Endothelial cell of umbilical vein (primary cell): Measurements from ENCODE around the gene CHP1. TPM values are rescaled to one million over a fixed set of nuclear protein-coding genes. Genes with fewer than 3 reads are reported as not detected.

Experiments
- BruUV-seq: library from RNA; stranded (reverse); fragments of 400-500 nt; replicated peaks from 2 replicates; lab custom pipeline; 2021; lab: Mats Ljungman, UMichigan
- CTCF ChIA-PET: fragments of 300-600, 350-600 bp; sonication (Branson Sonifier 250); formaldehyde crosslinking; loops from one replicate; lab custom pipeline; 2021; ENCODE audit warnings: antibody characterized with exemption, inconsistent platforms; lab: Charles Lee
- POLR2A ChIA-PET: fragments of 300-600, 350-600 bp; sonication (Branson Sonifier 250); formaldehyde crosslinking; loops from one replicate; lab custom pipeline; 2021; ENCODE audit warnings: antibody characterized with exemption, inconsistent platforms; lab: Charles Lee
- DNase-seq: peaks from one replicate; pipeline ENCODE4 v3.0.0-alpha.2; 2011; ENCODE audit warnings: low read depth, low spot score
- FAIRE-seq: peaks from 2 replicates; lab custom pipeline; 2011; peaks lifted over from hg19 to GRCh38; lab: Jason Lieb, UNC
- H2AFZ ChIP-seq: 2 replicates; pipeline ENCODE4 v1.6.0; 2012; ENCODE audit warnings: low read depth, low read length, control low read depth, inconsistent platforms
- H3K27ac ChIP-seq: 2 replicates; pipeline ENCODE4 v1.5.1; 2011; ENCODE audit warnings: low read depth, mild to moderate bottlenecking, control low read depth, low read length, moderate library complexity; ENCODE audit not compliant: insufficient read depth
- H3K27me3 ChIP-seq, 2 experiments: 2 replicates each; pipeline versions ENCODE4 v1.6.0 to v1.6.1; 2011; ENCODE audit warnings: low read length in 2 of 2, mixed read lengths in 1 of 2; ENCODE audit not compliant: control insufficient read depth in 2 of 2, insufficient read depth in 2 of 2
- H3K36me3 ChIP-seq, 2 experiments: 2 replicates in 1 of 2; 3 replicates in 1 of 2; pipeline ENCODE4 v1.5.1; 2011; ENCODE audit warnings: low read length in 2 of 2, mild to moderate bottlenecking in 1 of 2, moderate library complexity in 1 of 2; ENCODE audit not compliant: control insufficient read depth in 2 of 2, insufficient read depth in 2 of 2; ENCODE audit errors: extremely low read depth in 1 of 2
- H3K4me1 ChIP-seq: 3 replicates; pipeline ENCODE4 v1.5.1; 2011; ENCODE audit warnings: mild to moderate bottlenecking, low read length; ENCODE audit not compliant: control insufficient read depth, insufficient read depth; ENCODE audit errors: extremely low read depth
- H3K4me2 ChIP-seq: 2 replicates; pipeline ENCODE4 v1.6.1; 2011; ENCODE audit warnings: low read length, control low read depth, mixed read lengths; ENCODE audit not compliant: insufficient read depth
- H3K4me3 ChIP-seq, 3 experiments: fragments of 200-600 bp in 1 of 3; sonication (generic), shearing (Covaris generic) in 1 of 3; replicated peaks in 1 of 3; 2 replicates each; pipeline ENCODE4 v1.5.1; 2011 to 2016; ENCODE audit warnings: control low read depth in 3 of 3, low read length in 3 of 3, mild to moderate bottlenecking in 2 of 3, inconsistent platforms in 1 of 3, low read depth in 1 of 3, moderate library complexity in 1 of 3; ENCODE audit not compliant: insufficient read depth in 1 of 3
- H3K79me2 ChIP-seq: 2 replicates; pipeline ENCODE4 v1.6.0; 2012; ENCODE audit warnings: low read length, inconsistent platforms; ENCODE audit not compliant: control insufficient read depth, insufficient read depth
- H3K9ac ChIP-seq: replicated peaks from 2 replicates; pipeline ENCODE3; 2011; ENCODE audit warnings: low read length, control low read depth; ENCODE audit not compliant: insufficient read depth; ENCODE audit errors: extremely low read depth
- H3K9me1 ChIP-seq: replicated peaks from 3 replicates; pipeline ENCODE4 v1.6.0; 2011; ENCODE audit warnings: mild to moderate bottlenecking, low read length; ENCODE audit not compliant: control insufficient read depth, insufficient read depth; ENCODE audit errors: extremely low read depth
- H3K9me3 ChIP-seq: replicated peaks from 2 replicates; pipeline ENCODE4 v1.5.1; 2012; ENCODE audit warnings: low read length, inconsistent platforms; ENCODE audit not compliant: control insufficient read depth, insufficient read depth
- H4K20me1 ChIP-seq: replicated peaks from 2 replicates; pipeline ENCODE3; 2011; ENCODE audit warnings: mild to moderate bottlenecking, low read length; ENCODE audit not compliant: control insufficient read depth, insufficient read depth; ENCODE audit errors: extremely low read depth
- EZH2 ChIP-seq: IDR thresholded peaks from 2 replicates; pipeline ENCODE4 v1.6.1; 2012; ENCODE audit warnings: borderline replicate concordance, low read depth, mild to moderate bottlenecking, moderate library complexity, low read length, inconsistent platforms; ENCODE audit not compliant: severe bottlenecking
- FOS ChIP-seq: IDR thresholded peaks from 2 replicates; pipeline ENCODE4 v1.6.1; 2011; ENCODE audit warnings: mild to moderate bottlenecking, low read length, moderate library complexity, borderline replicate concordance; ENCODE audit not compliant: insufficient read depth
- GATA2 ChIP-seq: IDR thresholded peaks from 2 replicates; pipeline ENCODE4 v1.7.0; 2011; ENCODE audit warnings: low read depth, mild to moderate bottlenecking, moderate library complexity, mixed read lengths, low read length; ENCODE audit not compliant: insufficient read length, insufficient read depth
- JUN ChIP-seq: IDR thresholded peaks from 2 replicates; pipeline ENCODE4 v1.6.1; 2011; ENCODE audit warnings: borderline replicate concordance, low read depth; ENCODE audit not compliant: insufficient read length, insufficient read depth
- MAX ChIP-seq: IDR thresholded peaks from 2 replicates; pipeline ENCODE4 v1.6.1; 2011; ENCODE audit not compliant: insufficient read depth, insufficient read length
- MYC ChIP-seq: IDR thresholded peaks from one replicate; pipeline ENCODE4 v1.6.1; 2011; ENCODE audit warnings: mild to moderate bottlenecking, low read depth, low read length
- POLR2A ChIP-seq: IDR thresholded peaks from 2 replicates; pipeline ENCODE4 v1.6.1; 2012; ENCODE audit warnings: low read depth, mild to moderate bottlenecking, control low read depth, low read length
- POLR2AphosphoS5 ChIP-seq: IDR thresholded peaks from 2 replicates; pipeline ENCODE4 v1.6.1; 2012; ENCODE audit warnings: low read depth, mild to moderate bottlenecking, control low read depth, low read length, moderate library complexity; ENCODE audit not compliant: insufficient read depth
- dilution Hi-C: fragments of 300-500 bp; cut with MboI; formaldehyde crosslinking; loops from one replicate; pipeline ENCODE4 v1.15.0; 2019; ENCODE audit warnings: low sequenced_read_pairs; ENCODE audit not compliant: extremely low pct_ligation_motif_present
- intact Hi-C: fragments of 100-400 bp; cut with micrococcal nuclease; formaldehyde crosslinking; loops from one replicate; pipeline ENCODE4 v1.10.0; 2022
- polyA plus RNA-seq, 4 experiments: library from polyadenylated mRNA; depleted of rRNA in 3 of 4; stranded (reverse) in 3 of 4; unstranded in 1 of 4; fragments of >200 nt; gene quantifications; 2 replicates each; pipeline versions ENCODE4 v1.2.1 to v1.2.3, GENCODE V29; 2011 to 2012; ENCODE audit warnings: missing spikeins in 1 of 4
- total RNA-seq: library from RNA; stranded (reverse); gene quantifications from 2 replicates; pipeline ENCODE4 v1.2.3, GENCODE V29; 2021
- TF ChIP-seq, protein P1 (sequence below), 2 donors: IDR thresholded peaks; 1 replicate in 1 of 2; 2 replicates in 1 of 2; pipeline ENCODE4 v1.5.1; 2011; ENCODE audit warnings: low read length in 2 of 2, mild to moderate bottlenecking in 2 of 2, moderate library complexity in 2 of 2, control low read depth in 1 of 2, inconsistent platforms in 1 of 2, low read depth in 1 of 2; ENCODE audit not compliant: insufficient read depth in 1 of 2; ENCODE audit errors: extremely low read depth in 1 of 2

The CHP1 gene
- total and polyA plus RNA-seq, 2 donors (not counting 3 experiments of a cell fraction or from before 2014, with no cell fraction given), result 49.1 to 96.2 TPM

DNA sequence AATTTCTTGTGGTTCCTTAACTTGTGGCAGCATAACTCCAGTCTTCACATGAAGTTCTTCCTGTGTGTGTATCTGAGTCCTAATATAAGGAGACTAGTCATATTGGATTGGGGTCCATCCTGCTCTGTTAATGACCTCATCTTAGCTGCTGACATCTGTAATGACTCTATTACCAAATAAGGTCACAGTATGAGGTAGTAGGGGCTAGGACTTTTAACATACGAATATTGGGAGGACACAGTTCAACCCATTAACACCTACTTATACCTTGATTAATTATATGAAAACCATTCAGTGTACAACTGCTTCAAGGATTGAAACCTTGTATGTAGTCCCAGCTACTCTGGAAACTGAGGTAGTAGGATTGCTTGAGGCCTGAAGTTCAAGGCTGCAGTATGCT, 57.4 kb downstream of the CHP1 start:
- peaks cover 10 to 21% of the 10 kb centered on the region in 2 experiments for H3K36me3 ChIP-seq
- H3K79me2 ChIP-seq, result peaks cover 51% of the 10 kb centered on the region
- peaks cover 6% of the 10 kb centered on the region for H3K4me1 ChIP-seq
- no peaks in the 10 kb centered on the region for H3K9me3 ChIP-seq
- H4K20me1 ChIP-seq, result no peaks in the 10 kb centered on the region
- CTCF ChIA-PET, result interaction anchor here (2.0 kb wide), 1 partner anchor 44 kb away, joined by 7 read pairs; the partner anchor contains the start of genes NUSAP1 and OIP5
- dilution Hi-C loops (no loop called here), intact Hi-C loops (no loop called here)
- TF ChIP-seq JUN, result peak; percentile 3
- TF ChIP-seq MYC, result no peak
- no TSS peak for BruUV-seq
- H3K9ac ChIP-seq, result no peak overlapping the region
- H3K4me2 ChIP-seq, result no peak overlapping the region
- H3K27ac ChIP-seq, result no peak overlapping the region
- H3K4me3 ChIP-seq, result no peak overlapping the region
- DNase-seq, result no peak
- H3K27me3 ChIP-seq, result no peaks in the 10 kb centered on the region
- H3K9me1 ChIP-seq, result no peaks in the 10 kb centered on the region
- H2AFZ ChIP-seq, result no peak overlapping the region
- FAIRE-seq, result no peak
- POLR2A ChIA-PET, result no interaction called here

GRCh38 chr15:41289953-41290352, 58.9 kb downstream of the CHP1 start:
- BruUV-seq, result no TSS peak
- H3K79me2 ChIP-seq, result peaks cover 46% of the 10 kb centered on the region

More at GRCh38 chr15:41289953-41290352, 58.9 kb downstream of the CHP1 start:
- ChIA-PET POLR2A (no interaction called here), CTCF (no interaction called here)
- H4K20me1 ChIP-seq, result no peaks in the 10 kb centered on the region
- H3K4me1 ChIP-seq, result peaks cover 6% of the 10 kb centered on the region
- no peak overlapping the region for H3K4me2 ChIP-seq
- no peak overlapping the region for H3K4me3 ChIP-seq
- DNase-seq (no peak), FAIRE-seq (no peak)
- no peak overlapping the region for H3K27ac ChIP-seq
- no peak overlapping the region for H3K9ac ChIP-seq
- H3K36me3 ChIP-seq, result peaks cover 12 to 21% of the 10 kb centered on the region in 2 experiments
- H2AFZ ChIP-seq, result no peak overlapping the region
- TF ChIP-seq POLR2AphosphoS5 (no peak), MAX (no peak), FOS (no peak), POLR2A (no peak), JUN (no peak), GATA2 (no peak), EZH2 (no peak), MYC (no peak)
- TF ChIP-seq, protein P1, sequence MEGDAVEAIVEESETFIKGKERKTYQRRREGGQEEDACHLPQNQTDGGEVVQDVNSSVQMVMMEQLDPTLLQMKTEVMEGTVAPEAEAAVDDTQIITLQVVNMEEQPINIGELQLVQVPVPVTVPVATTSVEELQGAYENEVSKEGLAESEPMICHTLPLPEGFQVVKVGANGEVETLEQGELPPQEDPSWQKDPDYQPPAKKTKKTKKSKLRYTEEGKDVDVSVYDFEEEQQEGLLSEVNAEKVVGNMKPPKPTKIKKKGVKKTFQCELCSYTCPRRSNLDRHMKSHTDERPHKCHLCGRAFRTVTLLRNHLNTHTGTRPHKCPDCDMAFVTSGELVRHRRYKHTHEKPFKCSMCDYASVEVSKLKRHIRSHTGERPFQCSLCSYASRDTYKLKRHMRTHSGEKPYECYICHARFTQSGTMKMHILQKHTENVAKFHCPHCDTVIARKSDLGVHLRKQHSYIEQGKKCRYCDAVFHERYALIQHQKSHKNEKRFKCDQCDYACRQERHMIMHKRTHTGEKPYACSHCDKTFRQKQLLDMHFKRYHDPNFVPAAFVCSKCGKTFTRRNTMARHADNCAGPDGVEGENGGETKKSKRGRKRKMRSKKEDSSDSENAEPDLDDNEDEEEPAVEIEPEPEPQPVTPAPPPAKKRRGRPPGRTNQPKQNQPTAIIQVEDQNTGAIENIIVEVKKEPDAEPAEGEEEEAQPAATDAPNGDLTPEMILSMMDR (IDR thresholded peaks at IDR 0.05; ENCODE audit: extremely low read depth in 1 of 2, insufficient read depth in 1 of 2, low read depth in 1 of 2, low read length in 2 of 2), result no peak
- no peaks in the 10 kb centered on the region for H3K9me1 ChIP-seq
- no peaks in the 10 kb centered on the region for H3K9me3 ChIP-seq
- dilution Hi-C loops (no loop called here), intact Hi-C loops (no loop called here)
- no peaks in the 10 kb centered on the region for H3K27me3 ChIP-seq
